Neural crest cell (in vitro differentiated cells): ENCODE measurements around the gene PRKCG. TPM values are rescaled to one million over a fixed set of nuclear protein-coding genes. Genes with fewer than 3 reads are reported as not detected.
A peak's percentile ranks its signal among the peaks of the same experiment; 100 is the strongest.

Experiments
- DNase-seq: peaks from one replicate; pipeline ENCODE4 v3.0.0; 2021; ENCODE audit warnings: low read depth, mixed read lengths, low spot score
- H3K27ac Mint-ChIP-seq: one replicate; pipeline ENCODE4 v1.8.0; 2021; ENCODE audit warnings: mild to moderate bottlenecking, mixed read lengths; ENCODE audit not compliant: unreplicated experiment
- H3K27me3 Mint-ChIP-seq: 2 replicates; pipeline ENCODE4 v1.8.0; 2021; ENCODE audit warnings: low read depth, mild to moderate bottlenecking, mixed read lengths
- H3K36me3 Mint-ChIP-seq: 2 replicates; pipeline ENCODE4 v1.8.0; 2021; ENCODE audit warnings: low read depth, mild to moderate bottlenecking, mixed read lengths
- H3K4me1 Mint-ChIP-seq: 2 replicates; pipeline ENCODE4 v1.8.0; 2021; ENCODE audit warnings: mixed read lengths
- H3K4me3 Mint-ChIP-seq: one replicate; pipeline ENCODE4 v1.8.0; 2021; ENCODE audit warnings: mild to moderate bottlenecking, mixed read lengths
- H3K9me3 Mint-ChIP-seq: 2 replicates; pipeline ENCODE4 v1.8.0; 2021; ENCODE audit warnings: mixed read lengths
- total RNA-seq: library from RNA; stranded (reverse); gene quantifications from 2 replicates; pipeline ENCODE4 v1.2.1, GENCODE V29; 2021
- TF ChIP-seq, protein P1 (sequence below): fragments of 200-600 bp; sonication (generic); conservative IDR thresholded peaks from 2 replicates; pipeline ENCODE4 v1.5.0; 2021; ENCODE audit warnings: antibody characterized with exemption, mild to moderate bottlenecking

The PRKCG gene
- total RNA-seq, 1 donor from 2014 or later = 0.65 TPM

DNA sequence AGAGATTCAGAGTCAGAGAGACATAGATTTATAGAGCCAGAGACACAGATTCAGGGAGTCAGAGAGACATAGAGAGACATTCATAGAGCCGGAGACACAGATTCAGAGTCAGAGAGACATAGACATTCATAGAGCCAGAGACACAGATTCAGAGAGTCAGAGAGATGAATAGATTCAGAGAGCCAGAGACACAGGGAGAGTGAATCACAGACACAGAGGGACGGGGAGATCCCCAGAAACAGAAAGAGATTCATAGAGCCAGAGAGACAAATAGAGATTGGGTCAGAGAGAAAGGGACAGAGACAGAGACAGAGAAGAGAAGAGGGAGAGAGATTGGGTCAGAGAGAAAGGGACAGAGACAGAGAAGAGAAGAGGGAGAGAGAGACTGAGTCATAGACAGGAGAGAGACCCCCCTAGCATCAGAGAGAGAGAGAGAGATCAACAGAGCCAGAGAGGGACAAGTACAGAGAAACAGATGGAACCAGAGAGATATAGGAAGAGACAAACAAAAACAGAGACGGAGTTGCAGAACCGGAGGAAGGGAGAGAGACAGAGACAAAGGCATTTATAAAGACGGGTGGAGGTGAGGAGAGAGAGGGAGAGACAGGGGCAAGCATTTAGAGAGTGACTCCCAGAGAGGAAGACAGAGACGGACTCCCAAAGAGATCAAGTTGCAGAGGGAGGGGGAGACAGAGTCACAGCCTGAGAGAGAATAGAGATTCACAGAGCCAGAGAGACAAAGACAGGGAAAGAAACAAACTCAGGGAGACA lies 1.1 kb upstream of the PRKCG start:
- no peaks in the 10 kb centered on the region for H3K36me3 Mint-ChIP-seq
- H3K27me3 Mint-ChIP-seq = peaks cover 33% of the 10 kb centered on the region
- DNase-seq = no peak
- no peak overlapping the region for H3K27ac Mint-ChIP-seq
- peaks cover 12% of the 10 kb centered on the region for H3K4me1 Mint-ChIP-seq
- H3K4me3 Mint-ChIP-seq = no peak overlapping the region
- TF ChIP-seq, protein P1, sequence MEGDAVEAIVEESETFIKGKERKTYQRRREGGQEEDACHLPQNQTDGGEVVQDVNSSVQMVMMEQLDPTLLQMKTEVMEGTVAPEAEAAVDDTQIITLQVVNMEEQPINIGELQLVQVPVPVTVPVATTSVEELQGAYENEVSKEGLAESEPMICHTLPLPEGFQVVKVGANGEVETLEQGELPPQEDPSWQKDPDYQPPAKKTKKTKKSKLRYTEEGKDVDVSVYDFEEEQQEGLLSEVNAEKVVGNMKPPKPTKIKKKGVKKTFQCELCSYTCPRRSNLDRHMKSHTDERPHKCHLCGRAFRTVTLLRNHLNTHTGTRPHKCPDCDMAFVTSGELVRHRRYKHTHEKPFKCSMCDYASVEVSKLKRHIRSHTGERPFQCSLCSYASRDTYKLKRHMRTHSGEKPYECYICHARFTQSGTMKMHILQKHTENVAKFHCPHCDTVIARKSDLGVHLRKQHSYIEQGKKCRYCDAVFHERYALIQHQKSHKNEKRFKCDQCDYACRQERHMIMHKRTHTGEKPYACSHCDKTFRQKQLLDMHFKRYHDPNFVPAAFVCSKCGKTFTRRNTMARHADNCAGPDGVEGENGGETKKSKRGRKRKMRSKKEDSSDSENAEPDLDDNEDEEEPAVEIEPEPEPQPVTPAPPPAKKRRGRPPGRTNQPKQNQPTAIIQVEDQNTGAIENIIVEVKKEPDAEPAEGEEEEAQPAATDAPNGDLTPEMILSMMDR = no peak
- no peaks in the 10 kb centered on the region for H3K9me3 Mint-ChIP-seq

DNA sequence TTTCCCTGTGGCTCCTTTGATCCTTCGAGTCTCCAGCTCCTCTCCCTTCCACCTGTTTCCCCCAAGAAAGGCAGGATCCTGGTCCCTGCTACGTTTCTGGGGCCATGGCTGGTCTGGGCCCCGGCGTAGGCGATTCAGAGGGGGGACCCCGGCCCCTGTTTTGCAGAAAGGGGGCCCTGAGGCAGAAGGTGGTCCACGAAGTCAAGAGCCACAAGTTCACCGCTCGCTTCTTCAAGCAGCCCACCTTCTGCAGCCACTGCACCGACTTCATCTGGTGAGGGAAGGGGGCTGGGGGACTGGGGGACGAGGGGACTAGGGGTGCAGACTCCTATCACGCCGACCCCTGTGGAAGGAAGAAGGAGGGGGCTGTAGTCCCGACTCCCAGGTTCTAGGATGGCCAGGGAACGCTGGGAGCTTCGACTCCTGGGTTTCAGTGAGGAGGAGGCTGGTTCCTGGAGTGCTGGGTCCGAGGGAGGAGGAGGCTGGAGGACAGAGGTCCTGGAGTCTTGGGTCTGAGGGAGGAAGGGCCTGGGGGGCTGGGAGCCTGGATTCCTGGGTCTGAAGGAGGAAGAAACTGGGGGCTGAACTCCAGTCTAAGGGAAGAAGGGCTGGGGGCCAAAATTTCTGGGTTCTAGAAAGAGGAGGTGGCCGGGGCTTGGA lies 524 bp downstream of the PRKCG start:
- Mint-ChIP-seq H3K36me3 (no peaks in the 10 kb centered on the region), H3K27me3 (peaks cover 39% of the 10 kb centered on the region), H3K27ac (no peak overlapping the region), H3K4me3 (peak overlapping the region; percentile 52), H3K9me3 (no peaks in the 10 kb centered on the region), H3K4me1 (peaks cover 12% of the 10 kb centered on the region)
- TF ChIP-seq, protein P1 = no peak
- DNase-seq = no peak

DNA sequence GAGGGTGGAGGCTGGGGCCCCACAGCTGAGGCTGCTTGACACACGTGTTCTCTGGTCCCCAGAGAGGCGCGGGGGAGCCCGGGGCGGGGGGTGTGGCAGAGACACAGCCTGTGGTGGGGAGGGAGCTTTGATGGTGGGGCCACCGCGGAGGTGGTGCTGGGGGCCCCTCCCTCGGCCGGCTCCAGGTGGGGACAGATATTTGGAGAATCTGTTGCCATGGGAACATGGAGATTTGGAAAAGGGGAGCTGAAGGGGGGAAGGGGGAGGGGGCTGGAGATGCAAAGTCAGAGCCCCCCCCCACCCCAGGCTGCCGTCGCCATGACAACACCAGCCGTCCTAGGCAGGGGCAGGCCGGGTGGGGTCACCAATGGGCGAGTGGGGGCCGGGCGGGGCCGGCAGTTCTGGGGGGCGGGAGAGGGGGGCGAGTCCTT lies 1.2 kb downstream of the PRKCG start:
- DNase-seq = no peak
- Mint-ChIP-seq H3K4me3 (no peak overlapping the region), H3K27me3 (peaks cover 44% of the 10 kb centered on the region), H3K9me3 (no peaks in the 10 kb centered on the region), H3K36me3 (no peaks in the 10 kb centered on the region), H3K4me1 (peaks cover 17% of the 10 kb centered on the region), H3K27ac (no peak overlapping the region)
- TF ChIP-seq, protein P1 = no peak

DNA sequence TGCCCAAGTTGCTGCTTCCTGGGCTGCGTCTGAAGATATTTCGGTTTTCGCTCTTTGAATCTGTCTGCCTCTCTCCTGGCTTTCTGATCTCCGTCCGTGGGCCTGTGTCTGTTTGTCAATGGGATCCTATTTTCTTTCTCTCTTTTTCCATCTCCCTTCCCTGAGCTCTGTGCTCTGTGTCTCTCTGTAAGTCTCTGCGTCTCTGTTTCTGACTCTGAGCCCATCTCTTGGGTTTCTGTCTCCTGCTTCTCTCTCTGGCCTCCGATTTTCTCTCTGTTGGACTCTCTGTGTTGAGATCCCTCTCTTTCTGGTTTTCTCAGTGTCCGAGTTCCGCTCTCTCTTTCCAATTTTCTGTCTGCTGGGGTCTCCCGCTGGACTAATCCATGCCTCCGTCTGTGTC lies 1.7 kb downstream of the PRKCG start:
- H3K9me3 Mint-ChIP-seq = no peaks in the 10 kb centered on the region
- peak overlapping the region; percentile 36 for H3K4me3 Mint-ChIP-seq
- peaks cover 17% of the 10 kb centered on the region for H3K4me1 Mint-ChIP-seq
- H3K27me3 Mint-ChIP-seq = peaks cover 47% of the 10 kb centered on the region
- no peak overlapping the region for H3K27ac Mint-ChIP-seq
- no peak for DNase-seq
- TF ChIP-seq, protein P1 = no peak
- no peaks in the 10 kb centered on the region for H3K36me3 Mint-ChIP-seq

DNA sequence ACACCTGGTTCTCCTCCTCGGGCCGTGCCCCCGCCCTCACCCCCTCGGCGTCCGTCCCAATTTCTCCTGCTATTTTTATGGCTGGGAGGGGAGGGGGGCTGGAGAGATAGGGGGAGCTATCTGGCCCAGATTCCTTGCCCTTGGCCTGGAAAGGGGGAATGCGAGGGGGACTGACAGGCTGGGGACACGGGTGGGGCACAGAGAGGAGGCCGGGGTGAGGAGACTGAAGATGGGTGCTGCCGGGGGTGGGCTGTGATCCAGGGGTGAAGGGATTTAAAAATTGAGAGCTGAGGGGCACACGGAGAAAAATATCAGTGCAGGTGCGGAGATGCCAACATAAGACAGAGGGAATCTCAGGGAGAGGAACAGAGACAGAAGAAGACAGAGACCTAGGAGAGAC lies 2.3 kb downstream of the PRKCG start:
- Mint-ChIP-seq H3K9me3 (no peaks in the 10 kb centered on the region), H3K36me3 (no peaks in the 10 kb centered on the region), H3K27me3 (peaks cover 50% of the 10 kb centered on the region), H3K4me1 (peaks cover 13% of the 10 kb centered on the region), H3K4me3 (no peak overlapping the region), H3K27ac (no peak overlapping the region)
- no peak for DNase-seq
- TF ChIP-seq, protein P1 = no peak
